HTR-8/SVneo (cell line): ENCODE measurements around the gene FN1.

Experiments used
- DNase-seq: peaks from one replicate; pipeline ENCODE4 v3.0.0; 2011; ENCODE audit warnings: low spot score, mixed read lengths; ENCODE audit not compliant: insufficient read length
- FAIRE-seq: peaks from 2 replicates; lab custom pipeline; 2011; peaks lifted over from hg19 to GRCh38; lab: Jason Lieb, UNC

Gene FN1

DNA sequence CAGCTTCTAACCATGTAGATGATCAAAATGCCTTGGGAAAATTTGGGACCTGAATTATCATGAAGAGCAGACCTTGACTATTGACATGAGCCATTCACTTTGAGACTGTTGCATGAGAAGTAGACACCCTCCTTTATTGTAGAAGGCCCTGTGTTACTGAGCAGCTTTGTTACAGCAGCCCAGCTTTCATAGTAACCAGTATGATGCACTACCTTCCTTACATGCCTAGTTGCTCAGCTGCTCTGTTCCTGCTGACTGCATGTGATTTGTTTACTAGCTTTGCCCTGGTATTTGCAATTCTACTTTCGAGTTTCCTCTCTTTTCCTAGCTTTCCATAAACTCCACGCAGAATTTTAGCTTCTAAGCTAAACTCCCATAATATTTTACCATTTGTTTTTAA is 11.2 kb upstream of the FN1 start:
- no peak for DNase-seq
- no peak for FAIRE-seq

DNA sequence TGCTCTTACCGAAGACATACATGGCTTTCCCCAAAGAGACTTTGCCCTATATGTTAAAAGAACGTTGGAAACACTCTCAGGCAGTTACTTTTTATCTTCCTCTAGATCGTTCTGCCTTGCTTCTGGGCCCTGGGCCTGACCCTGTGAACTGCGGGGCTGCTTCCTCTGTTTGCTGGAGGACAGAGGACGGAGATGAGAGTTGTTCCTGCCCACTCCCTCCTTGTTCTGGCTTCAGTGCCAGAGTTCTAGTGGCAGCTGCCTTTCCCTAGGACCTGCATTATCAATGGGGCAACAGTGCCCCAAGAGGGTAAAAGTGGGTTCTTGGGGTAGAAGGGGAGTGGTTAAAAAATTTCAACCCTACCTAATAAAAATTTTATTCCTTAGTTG is 6.5 kb upstream of the FN1 start:
- FAIRE-seq (no peak), DNase-seq (no peak)

DNA sequence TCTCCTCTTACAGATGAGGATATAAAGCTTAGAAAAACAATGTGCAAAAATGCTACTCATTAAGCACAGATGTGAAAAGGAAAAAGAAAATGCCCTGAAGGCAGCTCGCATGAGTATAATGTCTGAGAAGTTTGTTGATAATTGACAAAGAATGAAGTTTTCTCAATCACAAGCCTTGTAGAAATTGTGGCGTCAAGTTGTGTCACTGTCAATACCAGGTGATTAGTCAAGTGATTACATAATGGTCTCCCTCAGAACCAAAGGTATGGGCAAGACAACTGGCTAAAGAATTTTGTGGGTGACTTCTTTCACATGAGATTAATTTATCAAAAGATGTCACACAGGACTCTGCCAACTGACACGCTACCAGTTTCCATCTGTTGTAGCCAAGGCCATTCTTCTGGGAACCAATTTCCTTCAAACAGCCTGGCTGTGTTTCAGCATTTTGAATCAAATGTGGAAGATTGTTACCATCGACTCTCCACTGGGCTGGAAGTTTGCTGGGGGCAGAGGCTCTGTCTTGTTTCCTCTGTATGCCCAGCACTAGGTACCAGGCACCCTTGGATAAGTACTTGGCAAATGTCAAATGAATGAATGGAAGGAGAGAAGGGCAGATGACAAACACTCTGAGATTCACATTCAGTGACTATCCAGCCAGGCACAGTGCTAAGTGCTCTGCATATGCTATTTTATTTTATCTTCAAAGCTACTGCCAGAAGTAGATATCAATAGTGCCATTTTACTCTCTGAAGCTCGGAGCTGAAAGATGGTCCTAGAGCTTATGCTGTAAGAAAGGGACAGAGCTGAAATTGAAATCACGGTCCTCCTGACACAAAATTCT is 5.9 kb upstream of the FN1 start:
- no peak for FAIRE-seq
- no peak for DNase-seq

DNA sequence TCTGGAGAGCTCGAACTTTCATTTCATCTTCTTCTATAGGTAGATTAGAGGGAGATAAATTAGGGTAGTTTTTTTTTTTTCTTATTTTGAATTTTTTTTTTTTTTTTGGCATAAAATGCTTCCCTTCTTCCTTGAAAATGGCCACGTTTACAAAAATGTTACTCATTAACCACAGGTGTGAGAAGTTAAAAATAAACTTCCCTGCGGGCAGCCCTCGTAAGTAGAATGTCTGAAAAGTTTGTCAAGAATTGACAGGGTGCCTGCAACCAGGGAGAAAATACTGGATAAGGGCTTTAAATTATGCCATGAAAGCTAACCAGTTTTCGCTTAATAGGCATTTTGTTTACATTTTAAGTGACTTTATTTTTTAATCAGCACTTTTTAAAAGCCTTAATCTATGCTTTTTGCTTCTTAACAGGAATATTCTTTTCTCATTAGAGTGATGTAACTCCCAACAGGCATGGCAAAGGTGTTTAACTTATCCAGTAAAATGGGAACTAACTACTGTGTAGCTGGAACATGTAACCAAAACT is 4.2 kb upstream of the FN1 start:
- FAIRE-seq: no peak
- DNase-seq: no peak

DNA sequence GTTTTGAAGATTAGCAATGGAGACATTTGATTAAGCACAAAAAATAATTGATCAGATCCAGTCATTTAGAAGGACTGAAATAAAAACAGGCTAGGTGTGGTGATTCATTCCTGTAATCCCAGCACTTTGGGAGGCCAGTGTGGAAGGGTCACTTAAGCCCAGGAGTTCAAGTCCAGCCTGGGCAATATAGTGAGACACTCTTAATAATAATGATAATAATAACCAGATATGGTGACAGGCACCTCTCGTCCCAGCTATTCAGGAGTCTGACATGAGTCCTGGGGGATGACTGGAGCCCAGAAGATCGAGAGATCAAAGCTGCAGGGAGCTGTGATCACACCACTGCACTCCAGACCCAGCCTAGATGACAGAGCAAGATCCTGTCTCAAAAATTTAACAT is 3.5 kb upstream of the FN1 start:
- FAIRE-seq (no peak), DNase-seq (no peak)

GRCh38 chr2:215437614-215438013 is 1.7 kb upstream of the FN1 start:
- FAIRE-seq (no peak), DNase-seq (no peak)

- DNase-seq (no peak), FAIRE-seq (no peak)
These were observed 1.1 kb upstream of the FN1 start for GRCh38 chr2:215436705-215437565.

- FAIRE-seq (peak; percentile 40), DNase-seq (no peak)
These were observed 493 bp downstream of the FN1 start for GRCh38 chr2:215435280-215435869.

GRCh38 chr2:215434447-215435279 is 1.2 kb downstream of the FN1 start:
- DNase-seq: no peak
- no peak for FAIRE-seq

- DNase-seq (no peak), FAIRE-seq (peak; percentile 13)
These were observed 2.9 kb downstream of the FN1 start for GRCh38 chr2:215432759-215433594.

- FAIRE-seq (no peak), DNase-seq (no peak)
These were observed 3.8 kb downstream of the FN1 start for GRCh38 chr2:215431778-215432758.

GRCh38 chr2:215431290-215431689 is 4.6 kb downstream of the FN1 start:
- DNase-seq (no peak), FAIRE-seq (no peak)

DNA sequence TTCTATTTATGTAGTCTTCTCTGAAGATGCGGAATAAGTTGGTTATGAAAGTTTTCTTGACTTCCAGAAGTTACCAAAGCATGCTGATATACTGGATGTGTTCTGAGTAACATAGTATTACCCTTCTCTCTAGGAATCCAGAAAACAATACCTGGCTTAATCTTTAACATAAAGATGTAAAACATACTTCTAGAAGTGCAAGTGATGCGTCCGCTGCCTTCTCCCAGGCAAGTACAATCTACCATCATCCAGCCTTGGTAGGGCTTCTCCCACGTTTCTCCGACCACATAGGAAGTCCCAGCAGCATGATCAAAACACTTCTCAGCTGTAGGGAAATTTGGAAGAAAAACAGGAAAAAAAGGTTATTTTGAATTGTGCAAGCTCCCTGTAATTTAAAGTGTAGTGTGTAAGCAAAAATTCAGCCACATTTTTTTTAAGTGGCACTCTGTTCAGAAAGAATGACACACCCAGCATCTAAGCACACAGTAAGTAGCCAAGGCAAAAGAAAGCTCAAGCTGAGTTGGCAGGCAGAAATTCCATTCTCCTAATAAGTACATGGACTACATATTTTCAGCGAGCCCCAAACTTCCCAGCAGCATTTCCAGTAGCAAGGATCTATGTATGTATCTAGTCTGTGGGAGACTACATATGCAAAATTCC is 5.2 kb downstream of the FN1 start:
- FAIRE-seq (no peak), DNase-seq (no peak)

- no peak for DNase-seq
- no peak for FAIRE-seq
These were observed 6.4 kb downstream of the FN1 start for GRCh38 chr2:215429424-215429823.

- no peak for DNase-seq
- no peak for FAIRE-seq
These were observed 7.6 kb downstream of the FN1 start for GRCh38 chr2:215428060-215428910.

- no peak for FAIRE-seq
These were observed 8.3 kb downstream of the FN1 start for GRCh38 chr2:215427585-215427984.

More at GRCh38 chr2:215427585-215427984, 8.3 kb downstream of the FN1 start:
- no peak for DNase-seq
